ENCODE results near the gene RELN. TPM values are rescaled to one million over a fixed set of nuclear protein-coding genes. Genes with fewer than 3 reads are reported as not detected.

RELN gene
- total and polyA plus RNA-seq, 2 of the 13 experiments (the other 11 are each of a cell fraction or from before 2014, with no cell fraction given) = 315 to 332 TPM

- TF ChIP-seq AFF4 (CRISPR knock-in tag; IDR thresholded peaks at IDR 0.05) (peak; percentile 47; the same call in 1 of the 2 replicates), AGO2 (optimal IDR thresholded peaks at IDR 0.05; ENCODE audit: low read depth, low read length) (peak; percentile 100), MYC (CRISPR knock-in tag; IDR thresholded peaks at IDR 0.05; ENCODE audit: borderline replicate concordance) (no peak), ZKSCAN8 (CRISPR knock-in tag; IDR thresholded peaks at IDR 0.05; ENCODE audit: borderline replicate concordance) (no peak), KMT2A (CRISPR knock-in tag; IDR thresholded peaks at IDR 0.05) (0 out of 2 replicates have a peak, but pooled peaks have one; percentile 50), IRF9 (CRISPR knock-in tag; IDR thresholded peaks at IDR 0.05; ENCODE audit: borderline replicate concordance) (no peak), TEAD2 (CRISPR knock-in tag; IDR thresholded peaks at IDR 0.05) (no peak), POLR2AphosphoS5 (IDR thresholded peaks at IDR 0.05; ENCODE audit: low read depth, low read length) (no peak), U2AF1 (optimal IDR thresholded peaks at IDR 0.05; ENCODE audit: low read depth, low read length) (peak; percentile 54), ZNF205 (CRISPR knock-in tag; IDR thresholded peaks at IDR 0.05) (no peak), ZNF556 (CRISPR knock-in tag; IDR thresholded peaks at IDR 0.05; ENCODE audit: borderline replicate concordance) (no peak), FIP1L1 (IDR thresholded peaks at IDR 0.05; ENCODE audit: borderline replicate concordance, insufficient read depth, low read depth, low read length) (no peak), STAT5B (CRISPR knock-in tag; IDR thresholded peaks at IDR 0.05) (no peak), HMG20A (CRISPR knock-in tag; IDR thresholded peaks at IDR 0.05; ENCODE audit: borderline replicate concordance) (no peak), ZNF33A (CRISPR knock-in tag; IDR thresholded peaks at IDR 0.05; ENCODE audit: borderline replicate concordance) (no peak), HNRNPUL1 (IDR thresholded peaks at IDR 0.05; ENCODE audit: low read depth, low read length) (no peak), ZKSCAN1 (IDR thresholded peaks at IDR 0.05; ENCODE audit: low read length) (peak; percentile 68; the same call in 1 of the 2 replicates), SRSF1 (optimal IDR thresholded peaks at IDR 0.05; ENCODE audit: low read depth, low read length) (peak; percentile 75)
- TF ChIP-seq, protein P1, sequence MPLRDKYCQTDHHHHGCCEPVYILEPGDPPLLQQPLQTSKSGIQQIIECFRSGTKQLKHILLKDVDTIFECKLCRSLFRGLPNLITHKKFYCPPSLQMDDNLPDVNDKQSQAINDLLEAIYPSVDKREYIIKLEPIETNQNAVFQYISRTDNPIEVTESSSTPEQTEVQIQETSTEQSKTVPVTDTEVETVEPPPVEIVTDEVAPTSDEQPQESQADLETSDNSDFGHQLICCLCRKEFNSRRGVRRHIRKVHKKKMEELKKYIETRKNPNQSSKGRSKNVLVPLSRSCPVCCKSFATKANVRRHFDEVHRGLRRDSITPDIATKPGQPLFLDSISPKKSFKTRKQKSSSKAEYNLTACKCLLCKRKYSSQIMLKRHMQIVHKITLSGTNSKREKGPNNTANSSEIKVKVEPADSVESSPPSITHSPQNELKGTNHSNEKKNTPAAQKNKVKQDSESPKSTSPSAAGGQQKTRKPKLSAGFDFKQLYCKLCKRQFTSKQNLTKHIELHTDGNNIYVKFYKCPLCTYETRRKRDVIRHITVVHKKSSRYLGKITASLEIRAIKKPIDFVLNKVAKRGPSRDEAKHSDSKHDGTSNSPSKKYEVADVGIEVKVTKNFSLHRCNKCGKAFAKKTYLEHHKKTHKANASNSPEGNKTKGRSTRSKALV (CRISPR knock-in tag; IDR thresholded peaks at IDR 0.05) = peak; percentile 89
- TF ChIP-seq, protein P2, sequence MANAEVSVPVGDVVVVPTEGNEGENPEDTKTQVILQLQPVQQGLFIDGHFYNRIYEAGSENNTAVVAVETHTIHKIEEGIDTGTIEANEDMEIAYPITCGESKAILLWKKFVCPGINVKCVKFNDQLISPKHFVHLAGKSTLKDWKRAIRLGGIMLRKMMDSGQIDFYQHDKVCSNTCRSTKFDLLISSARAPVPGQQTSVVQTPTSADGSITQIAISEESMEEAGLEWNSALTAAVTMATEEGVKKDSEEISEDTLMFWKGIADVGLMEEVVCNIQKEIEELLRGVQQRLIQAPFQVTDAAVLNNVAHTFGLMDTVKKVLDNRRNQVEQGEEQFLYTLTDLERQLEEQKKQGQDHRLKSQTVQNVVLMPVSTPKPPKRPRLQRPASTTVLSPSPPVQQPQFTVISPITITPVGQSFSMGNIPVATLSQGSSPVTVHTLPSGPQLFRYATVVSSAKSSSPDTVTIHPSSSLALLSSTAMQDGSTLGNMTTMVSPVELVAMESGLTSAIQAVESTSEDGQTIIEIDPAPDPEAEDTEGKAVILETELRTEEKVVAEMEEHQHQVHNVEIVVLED (CRISPR knock-in tag; IDR thresholded peaks at IDR 0.05; ENCODE audit: borderline replicate concordance) = 0 out of 2 replicates have a peak, but pooled peaks have one; percentile 2
Measured at GRCh38 chr7:103988468-103989199, 824 bp downstream of the RELN start (continued).
